Activated CD8-positive, alpha-beta memory T cell treated with anti-CD3 and anti-CD28 coated beads, Interleukin-2, amount 50 U/mL, for 1 hour (primary cell): ENCODE data around the gene MLXIP.
A peak's percentile ranks its signal among the peaks of the same experiment; 100 is the strongest.

Source experiments
- DNase-seq: peaks from one replicate; pipeline ENCODE4 v3.0.0-alpha.2; 2020; ENCODE audit errors: extremely low read depth

Gene MLXIP

GRCh38 chr12:122185079-122185478 lies 106.5 kb downstream of the MLXIP start:
- DNase-seq, result no peak

DNA sequence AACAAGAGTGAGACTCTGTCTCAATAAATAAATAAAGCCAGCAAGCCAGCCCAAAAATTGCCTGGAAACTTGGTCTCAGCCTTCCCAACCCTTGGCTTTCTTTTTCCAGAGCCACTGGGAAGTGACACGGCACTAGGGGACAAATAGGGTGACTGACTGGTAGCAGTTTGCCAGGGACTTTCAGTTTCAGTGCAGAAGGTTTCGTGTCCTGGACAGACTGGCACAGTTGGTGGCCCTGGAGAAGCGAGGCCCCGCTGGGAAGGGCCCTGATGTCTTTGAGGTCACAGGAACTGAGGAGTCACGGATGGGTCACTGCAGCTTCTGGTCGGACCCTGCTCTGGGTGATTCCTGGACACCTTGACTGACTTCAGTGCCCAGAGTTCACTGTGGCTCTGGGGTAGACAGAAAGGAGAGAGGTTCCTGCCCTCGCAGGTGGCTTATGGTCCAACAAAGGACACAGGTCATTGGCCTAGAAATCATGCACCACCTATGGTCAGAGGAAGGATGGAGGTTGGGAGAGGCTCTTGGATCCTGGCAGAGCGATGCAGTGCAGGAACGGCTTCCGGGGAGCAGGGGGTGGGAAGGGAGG lies 107.0 kb downstream of the MLXIP start:
- no peak for DNase-seq

DNA sequence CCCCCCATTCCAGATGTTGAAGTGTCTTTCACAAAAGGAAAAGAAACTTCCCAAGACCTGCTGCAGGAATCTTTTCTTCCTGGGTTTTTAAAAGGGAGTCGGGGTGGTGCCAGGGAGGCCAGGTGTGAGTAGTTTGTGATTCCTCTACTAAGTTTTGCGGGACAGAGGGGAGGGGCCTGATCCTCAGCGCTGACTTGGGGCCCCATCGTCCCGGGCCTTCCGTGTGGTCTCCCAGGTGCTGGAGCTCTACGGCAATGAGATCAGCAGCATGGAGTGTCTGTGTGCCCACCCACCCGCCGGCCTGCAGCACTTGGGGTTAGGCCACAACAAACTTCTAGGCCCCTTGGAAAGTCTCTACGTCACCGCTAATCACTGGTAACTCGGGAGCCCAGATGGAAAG lies 108.9 kb downstream of the MLXIP start:
- no peak for DNase-seq

DNA sequence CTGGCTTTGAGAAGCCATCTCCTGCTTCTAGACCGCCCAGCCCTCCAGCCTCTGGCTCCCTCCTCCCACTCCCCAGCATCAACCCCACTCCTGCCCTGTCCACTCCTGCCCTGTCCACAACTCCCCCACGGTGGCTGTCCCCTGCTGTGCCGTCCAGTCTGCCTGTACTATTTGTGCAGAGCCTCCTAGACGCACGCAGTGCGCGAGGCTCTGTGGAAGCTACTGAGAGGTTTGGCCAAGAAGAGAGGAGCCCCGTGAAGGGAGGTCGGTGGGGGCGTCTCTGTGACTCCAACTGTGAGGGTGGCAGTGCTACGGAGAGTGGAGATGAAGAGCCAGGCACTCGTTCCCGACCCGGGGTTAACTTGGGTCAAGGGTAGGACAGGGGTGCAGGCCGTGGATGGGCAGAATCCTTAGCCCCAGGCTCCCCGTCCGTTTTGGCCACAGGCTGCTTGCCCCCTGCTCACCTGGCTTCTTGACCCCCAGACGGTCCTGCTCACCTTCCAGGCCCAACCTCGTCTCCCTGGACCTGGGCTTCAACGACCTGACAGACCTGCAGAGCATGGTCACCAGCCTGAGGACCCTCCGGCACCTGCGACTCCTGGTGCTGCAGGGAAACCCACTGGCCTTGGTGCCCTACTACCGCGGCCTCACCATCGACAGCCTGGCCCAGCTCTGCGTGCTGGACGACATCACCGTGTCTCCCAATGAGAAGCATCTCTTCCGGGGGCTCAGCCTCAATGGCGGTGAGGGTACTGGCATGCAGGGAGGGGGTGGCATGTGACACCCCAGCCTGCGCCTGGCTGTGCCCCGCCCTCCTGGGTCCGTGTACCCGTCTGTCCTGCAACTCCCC lies 111.3 kb downstream of the MLXIP start:
- DNase-seq, result no peak

DNA sequence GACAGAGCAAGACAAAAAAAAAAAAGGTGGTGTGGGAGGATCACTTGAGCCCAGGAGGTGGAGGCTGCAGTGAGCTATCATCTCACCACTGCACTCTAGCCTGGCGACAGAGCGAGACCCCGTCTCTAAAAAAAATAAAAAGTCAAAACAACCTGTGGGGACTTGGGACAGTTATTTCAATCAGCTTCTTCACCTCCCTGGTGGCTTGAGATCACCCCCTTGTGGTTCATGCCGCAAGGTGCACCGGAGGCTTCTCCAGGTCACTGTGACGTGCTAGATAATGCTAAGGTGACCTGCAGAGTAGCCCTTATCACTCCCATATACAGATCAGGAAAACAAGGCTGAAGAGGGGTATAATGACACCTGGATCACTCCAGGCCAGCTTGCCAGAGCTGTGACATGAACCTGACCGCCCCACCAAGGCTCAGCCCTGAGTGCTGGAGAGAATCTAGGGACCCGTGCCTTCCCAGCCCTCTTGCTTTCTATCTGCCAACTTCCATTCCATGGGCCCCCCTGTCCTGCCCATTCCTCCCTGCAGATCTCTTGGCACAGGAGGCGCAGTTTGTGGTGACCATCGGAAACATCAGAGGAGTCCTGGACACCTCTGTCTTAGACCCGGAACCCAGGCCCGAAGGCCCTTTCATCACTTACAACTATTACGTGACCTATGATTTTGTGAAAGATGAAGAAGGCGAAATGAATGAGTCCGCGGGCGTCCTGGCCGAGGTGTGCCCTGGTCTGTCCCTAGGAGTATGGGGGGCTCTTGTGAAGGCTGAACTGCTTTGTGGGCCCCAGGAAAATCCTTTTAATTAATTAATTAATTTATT lies 112.5 kb downstream of the MLXIP start:
- peak; percentile 16 for DNase-seq

GRCh38 chr12:122192441-122192840 lies 113.9 kb downstream of the MLXIP start:
- no peak for DNase-seq

DNA sequence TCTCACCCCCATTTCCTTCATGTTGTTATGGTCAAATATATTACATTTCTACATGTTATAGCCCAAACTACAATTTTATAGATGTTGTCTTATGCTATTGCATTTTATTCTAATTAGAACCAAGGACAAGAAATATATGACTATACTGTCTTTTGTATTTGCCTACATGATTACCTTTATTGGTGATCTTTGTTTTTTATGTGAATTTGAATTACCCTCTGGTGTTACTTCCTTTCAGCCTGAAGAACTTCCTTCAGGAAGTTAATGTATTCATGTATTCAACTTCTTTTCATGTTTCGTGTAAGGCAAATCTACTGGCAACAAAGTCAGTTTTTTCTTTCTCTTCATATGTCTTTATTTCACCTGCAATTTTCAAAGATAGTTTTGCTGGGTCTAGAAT lies 116.2 kb downstream of the MLXIP start:
- DNase-seq, result no peak

- DNase-seq, result no peak
These were observed 116.8 kb downstream of the MLXIP start for GRCh38 chr12:122195405-122195804.
